Psoas muscle (tissue), 8 donors: ENCODE results near the gene MSTO1. TPM values are rescaled to one million over a fixed set of nuclear protein-coding genes. Genes with fewer than 3 reads are reported as not detected.
"Not testable (repeated sequence)": the region's sequence is repeated elsewhere in the genome, so short reads cannot be mapped to it uniquely, and the experiment has no call there.

Experiments
- ATAC-seq, 4 donors: fragments of 200-7000 bp; cut with Tn5 transposase; one replicate each; pipeline ENCODE4 v1.9.1; 2020; ENCODE audit warnings: moderate library complexity in 3 of 4, mild to moderate bottlenecking in 2 of 4
- DNase-seq, 2 donors: peaks; one replicate each; pipeline ENCODE4 v3.0.0-alpha.2; 2020
- H3K27ac ChIP-seq: fragments of 200-600 bp; one replicate; pipeline ENCODE4 v1.8.0; 2022
- H3K27me3 ChIP-seq, 3 donors: fragments of 200-600 bp in 1 of 3; one replicate each; pipeline versions ENCODE4 v1.6.1 to v1.8.0; 2013 to 2022; ENCODE audit warnings: low read length in 2 of 3, mild to moderate bottlenecking in 2 of 3, moderate library complexity in 1 of 3; ENCODE audit not compliant: insufficient read depth in 3 of 3
- H3K36me3 ChIP-seq, 2 donors: fragments of 200-600 bp in 1 of 2; one replicate each; pipeline versions ENCODE4 v1.6.1 to v1.8.0; 2013 to 2022; ENCODE audit warnings: low read depth in 1 of 2, mild to moderate bottlenecking in 1 of 2, moderate library complexity in 1 of 2; ENCODE audit not compliant: insufficient read depth in 1 of 2
- H3K4me1 ChIP-seq: fragments of 200-600 bp; one replicate; pipeline ENCODE4 v1.8.0; 2022
- H3K4me3 ChIP-seq: fragments of 200-600 bp; one replicate; pipeline ENCODE4 v1.8.0; 2022; ENCODE audit warnings: mild to moderate bottlenecking
- H3K9me3 ChIP-seq: fragments of 200-600 bp; one replicate; pipeline ENCODE4 v1.8.0; 2022
- CTCF ChIP-seq: fragments of 200-600 bp; IDR thresholded peaks from one replicate; pipeline ENCODE4 v1.8.0; 2022; ENCODE audit warnings: antibody characterized with exemption
- WGBS, 3 donors: extraction: QIAGEN DNeasy Blood & Tissue Kit; methylation state at CpG; one replicate each; pipeline versions ENCODE4 v1.1.6 to v1.1.7; 2013; 5-methylcytosine and 5-hydroxymethylcytosine counted together
- intact Hi-C, 2 donors: fragments of 100-400 bp; cut with DNase I; formaldehyde crosslinking; loops; one replicate each; pipeline versions ENCODE4 v1.11.0 to v1.14.2; 2022
- polyA plus RNA-seq, 3 donors: library from polyadenylated mRNA; stranded (reverse); fragments of 200-250 nt; gene quantifications; one replicate each; pipeline ENCODE4 v1.2.3, GENCODE V29; 2013
- total RNA-seq, 4 donors: library from RNA; stranded (reverse); fragmentation: NEBNext Ultra II Directional in 2 of 4; extraction: Animal tissue kit (Norgen Biotek cat#: 25700) in 2 of 4; gene quantifications; one replicate each; pipeline versions ENCODE4 v1.2.1 to v1.2.4, GENCODE V29; 2021 to 2023
- donor health status: healthy with polysubstance abuse.
- donor health status: DM: no; HTN: no; CAD: no; lungs with moderate emphysema.
- donor health status: Bipolar disorder and iron deficiency.
- donor health status: healthy.
- donor health status: DM: yes; HTN: yes; CAD: no.
- donor health status: DM: no; HTN: no; CAD: no.
- donor health status: DM: no; HTN: no; CAD: no.
- donor health status: DM: yes; HTN: yes; CAD: no.

The MSTO1 gene
- total and polyA plus RNA-seq, 7 donors: 4.5 to 15.3 (median 9.5) TPM

- 87 to 92% (median 89%) methylated on average over 7 of the region's 7 CpGs for WGBS, 3 donors
- DNase-seq: no peak
- intact Hi-C loops: no loop called here
These were observed 40.3 kb downstream of the MSTO1 start for GRCh38 chr1:155650231-155650757.

GRCh38 chr1:155651861-155652661 lies 42.0 kb downstream of the MSTO1 start:
- H3K27me3 ChIP-seq: no peaks in the 10 kb centered on the region
- H3K9me3 ChIP-seq: no peaks in the 10 kb centered on the region
- ATAC-seq (no peak), DNase-seq (no peak)
- no peak overlapping the region for H3K27ac ChIP-seq
- 75 to 80% (median 79%) methylated on average over 3 of the region's 3 CpGs for WGBS, 3 donors
- no peaks in the 10 kb centered on the region for H3K4me1 ChIP-seq
- no peak overlapping the region for H3K4me3 ChIP-seq
- intact Hi-C loops: no loop called here
- no peak for TF ChIP-seq CTCF
- no peaks in the 10 kb centered on the region for H3K36me3 ChIP-seq

More at GRCh38 chr1:155650231-155650757, 40.3 kb downstream of the MSTO1 start:
- no peak overlapping the region for H3K27ac ChIP-seq
- ATAC-seq: no peak
- H3K4me1 ChIP-seq: no peaks in the 10 kb centered on the region
- TF ChIP-seq CTCF: no peak
- no peaks in the 10 kb centered on the region for H3K9me3 ChIP-seq
- H3K4me3 ChIP-seq: no peak overlapping the region
- no peaks in the 10 kb centered on the region for H3K27me3 ChIP-seq
- H3K36me3 ChIP-seq: no peaks in the 10 kb centered on the region

GRCh38 chr1:155652951-155653350 lies 42.9 kb downstream of the MSTO1 start:
- 80 to 86% (median 82%) methylated on average over 3 of the region's 3 CpGs for WGBS, 3 donors
- H3K27me3 ChIP-seq: no peaks in the 10 kb centered on the region
- H3K9me3 ChIP-seq: no peaks in the 10 kb centered on the region
- no peak for TF ChIP-seq CTCF
- H3K4me1 ChIP-seq: no peaks in the 10 kb centered on the region
- H3K27ac ChIP-seq: no peak overlapping the region
- no peak overlapping the region for H3K4me3 ChIP-seq
- intact Hi-C loops: no loop called here
- no peaks in the 10 kb centered on the region for H3K36me3 ChIP-seq
- no peak for DNase-seq
- no peak for ATAC-seq

GRCh38 chr1:155657463-155657862 lies 47.4 kb downstream of the MSTO1 start:
- intact Hi-C loops: no loop called here
- Histone ChIP-seq H3K27ac (no peak overlapping the region), H3K36me3 (peaks cover 15 to 42% of the 10 kb centered on the region in 2 donors), H3K4me3 (no peak overlapping the region), H3K27me3 (no peaks in the 10 kb centered on the region), H3K4me1 (no peaks in the 10 kb centered on the region), H3K9me3 (no peaks in the 10 kb centered on the region)
- ATAC-seq (peak in 1 of 4 donors; percentile 14), DNase-seq (no peak)
- no peak for TF ChIP-seq CTCF
- WGBS, 3 donors: 19 to 40% (median 31%) methylated on average over 2 of the region's 2 CpGs

- DNase-seq, ATAC-seq, H3K4me1 ChIP-seq, H3K4me3 ChIP-seq, H3K27me3 ChIP-seq, H3K27ac ChIP-seq, H3K9me3 ChIP-seq: not testable (repeated sequence)
- 82 to 100% (median 93%) methylated on average over 3 of the region's 4 CpGs for WGBS, 3 donors
- H3K36me3 ChIP-seq: peaks cover 15 to 80% of the 10 kb centered on the region in 2 donors
- intact Hi-C loops: loop anchor here (10.0 kb wide), 2 partner anchors 264 to 654 kb away; no protein-coding TSS in a partner anchor
These were observed 51.2 kb downstream of the MSTO1 start for GRCh38 chr1:155661239-155661638.

Other genes starting within 250 kb of the MSTO1 start
- gene ASH1L, start 47.4 kb upstream of the MSTO1 start, total RNA-seq: 10 to 100 TPM; 41.6 to 52.0 (median 47.6) TPM
- 10 to 100 TPM in 1 of 3 donors, 1 to 10 TPM in 2; 6.5 to 29.0 (median 7.8) TPM for gene ASH1L, start 47.4 kb upstream of the MSTO1 start, polyA plus RNA-seq
- 100 to 1,000 TPM in 1 of 4 donors, 10 to 100 TPM in 3; 68.4 to 102 (median 86.8) TPM for gene YY1AP1, start 78.6 kb downstream of the MSTO1 start, total RNA-seq
- 100 to 1,000 TPM in 1 of 3 donors, 10 to 100 TPM in 2; 58.3 to 105 (median 60.6) TPM for gene YY1AP1, start 78.6 kb downstream of the MSTO1 start, polyA plus RNA-seq
- 100 to 1,000 TPM in 2 of 4 donors, 10 to 100 TPM in 2; 82.3 to 120 (median 96.1) TPM for gene DAP3, start 78.9 kb downstream of the MSTO1 start, total RNA-seq
- 100 to 1,000 TPM; 108 to 145 (median 137) TPM for gene DAP3, start 78.9 kb downstream of the MSTO1 start, polyA plus RNA-seq
- 10 to 100 TPM; 21.0 to 29.9 (median 24.1) TPM for gene GON4L, start 247.0 kb downstream of the MSTO1 start, total RNA-seq
- gene GON4L, start 247.0 kb downstream of the MSTO1 start, polyA plus RNA-seq: 10 to 100 TPM; 10.6 to 16.6 (median 12.0) TPM
- gene SYT11, start 249.3 kb downstream of the MSTO1 start, total RNA-seq: 1 to 10 TPM; 1.5 to 5.0 (median 3.0) TPM
- 1 to 10 TPM; 2.0 to 4.5 (median 2.8) TPM for gene SYT11, start 249.3 kb downstream of the MSTO1 start, polyA plus RNA-seq